ENCODE measurements around the gene RAPGEF1.
"Not testable (repeated sequence)": the region's sequence is repeated elsewhere in the genome, so short reads cannot be mapped to it uniquely, and the experiment has no call there.

The RAPGEF1 gene

DNA sequence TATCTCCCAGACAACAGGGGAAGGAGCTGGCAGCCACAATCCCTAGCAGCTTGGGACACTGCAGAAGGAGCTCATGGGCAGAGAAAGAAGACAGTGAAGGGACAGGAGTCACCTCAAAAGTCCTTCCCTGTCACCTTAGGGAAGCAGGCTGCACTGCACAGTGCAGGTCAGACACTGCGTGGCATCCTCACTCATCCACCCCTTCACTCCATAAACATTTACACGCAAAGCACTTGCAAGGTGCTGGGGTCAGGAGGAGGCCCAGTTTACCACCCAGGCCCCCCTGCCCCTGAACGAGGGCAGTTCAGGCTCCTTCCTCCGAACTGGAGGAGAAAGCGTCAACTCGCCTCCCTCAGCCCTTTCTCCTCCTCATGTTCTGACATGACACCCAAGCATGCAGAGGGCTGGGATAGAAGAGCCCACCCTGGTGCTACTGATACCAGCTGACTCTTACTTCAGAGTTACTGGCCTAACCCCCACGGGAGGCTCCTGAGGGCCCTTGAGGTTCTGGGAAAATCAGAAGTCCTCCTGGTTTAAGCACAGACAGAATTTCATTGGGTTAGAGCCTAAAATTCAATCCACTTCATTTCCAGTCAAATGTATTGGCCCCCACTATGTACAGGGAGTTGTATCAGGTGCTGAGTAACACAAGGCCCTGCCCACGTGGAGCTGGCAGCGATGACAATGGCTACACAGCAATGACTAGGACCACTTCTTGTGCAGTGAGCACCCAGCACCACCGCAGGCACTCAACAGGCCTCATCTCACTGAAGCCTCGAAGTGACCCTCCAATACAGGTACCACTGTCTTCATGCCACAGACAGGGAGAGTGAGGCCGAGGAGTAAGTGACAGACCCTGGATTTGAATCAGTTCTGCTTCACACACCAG, 70.4 kb downstream of the RAPGEF1 start:
- DNase-seq (ENCODE audit: low read depth in 3 of 3) = no peak

- peak; percentile 32 to 60 (median 37) for DNase-seq (ENCODE audit: low read depth in 3 of 3)
Observed at GRCh38 chr9:131668439-131669268, 71.2 kb downstream of the RAPGEF1 start.

DNA sequence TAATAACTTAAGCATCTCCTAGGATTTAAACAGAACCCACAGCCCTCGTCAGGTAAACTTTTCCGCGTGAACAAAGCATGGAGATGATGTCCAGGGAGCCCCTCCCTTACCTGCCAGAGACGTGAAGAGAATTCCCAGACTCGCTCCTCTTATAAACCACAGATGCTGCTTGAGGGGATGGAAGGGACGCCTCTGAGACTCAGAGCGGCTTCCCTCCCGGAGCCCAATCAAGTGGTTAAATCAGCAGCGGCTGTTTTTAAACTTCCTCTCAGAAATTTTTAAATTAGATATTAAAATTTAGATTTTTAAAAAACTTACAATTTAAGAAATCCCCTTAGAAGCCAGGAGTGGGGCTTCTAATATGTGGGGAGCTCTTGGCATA, 71.8 kb downstream of the RAPGEF1 start:
- no peak for DNase-seq (ENCODE audit: low read depth in 3 of 3)

DNA sequence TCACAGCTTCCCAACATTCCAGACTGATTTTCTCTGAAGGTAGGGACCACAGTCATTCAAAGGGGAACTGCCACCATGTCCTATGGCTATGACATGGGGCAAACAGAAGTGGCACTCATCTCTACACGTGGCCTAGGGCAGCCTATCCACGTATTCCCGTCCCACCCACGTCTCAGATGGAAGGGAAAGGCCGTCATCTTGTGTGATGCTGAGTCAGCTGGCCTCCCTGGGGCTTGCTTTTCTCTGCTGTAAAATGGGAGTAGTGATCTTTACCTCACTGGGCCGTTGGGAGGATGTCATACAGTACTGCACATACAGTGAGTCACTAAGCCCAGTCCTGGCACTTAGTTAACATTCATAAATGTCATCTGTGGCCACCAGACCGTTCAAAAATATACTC, 72.3 kb downstream of the RAPGEF1 start:
- peak in 2 of 3 experiments; percentile 30 to 55 for DNase-seq (ENCODE audit: low read depth in 3 of 3)

- DNase-seq (ENCODE audit: low read depth in 3 of 3) = no peak
Observed at GRCh38 chr9:131666774-131667173, 73.1 kb downstream of the RAPGEF1 start.

- DNase-seq (ENCODE audit: low read depth in 3 of 3) = no peak
Observed at GRCh38 chr9:131666029-131666428, 73.8 kb downstream of the RAPGEF1 start.

GRCh38 chr9:131663288-131663687, 76.6 kb downstream of the RAPGEF1 start:
- DNase-seq (ENCODE audit: low read depth in 3 of 3) = no peak

DNA sequence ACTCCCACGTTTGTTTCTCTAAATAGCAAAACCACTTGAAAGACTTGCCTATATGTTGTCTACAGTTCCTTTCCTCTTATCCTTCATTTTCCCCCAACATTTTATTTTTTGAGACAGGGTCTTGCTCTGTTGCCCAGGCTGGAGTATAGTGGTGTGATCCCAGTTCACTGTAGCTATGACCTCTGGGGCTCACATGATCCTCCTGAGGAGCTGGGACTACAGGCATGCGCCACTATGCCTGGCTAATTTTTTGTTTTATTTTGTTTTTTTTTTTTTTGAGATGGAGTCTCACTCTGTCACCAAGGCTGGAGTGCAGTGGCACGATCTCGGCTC, 77.6 kb downstream of the RAPGEF1 start:
- DNase-seq (ENCODE audit: low read depth in 3 of 3) = not testable (repeated sequence)

DNA sequence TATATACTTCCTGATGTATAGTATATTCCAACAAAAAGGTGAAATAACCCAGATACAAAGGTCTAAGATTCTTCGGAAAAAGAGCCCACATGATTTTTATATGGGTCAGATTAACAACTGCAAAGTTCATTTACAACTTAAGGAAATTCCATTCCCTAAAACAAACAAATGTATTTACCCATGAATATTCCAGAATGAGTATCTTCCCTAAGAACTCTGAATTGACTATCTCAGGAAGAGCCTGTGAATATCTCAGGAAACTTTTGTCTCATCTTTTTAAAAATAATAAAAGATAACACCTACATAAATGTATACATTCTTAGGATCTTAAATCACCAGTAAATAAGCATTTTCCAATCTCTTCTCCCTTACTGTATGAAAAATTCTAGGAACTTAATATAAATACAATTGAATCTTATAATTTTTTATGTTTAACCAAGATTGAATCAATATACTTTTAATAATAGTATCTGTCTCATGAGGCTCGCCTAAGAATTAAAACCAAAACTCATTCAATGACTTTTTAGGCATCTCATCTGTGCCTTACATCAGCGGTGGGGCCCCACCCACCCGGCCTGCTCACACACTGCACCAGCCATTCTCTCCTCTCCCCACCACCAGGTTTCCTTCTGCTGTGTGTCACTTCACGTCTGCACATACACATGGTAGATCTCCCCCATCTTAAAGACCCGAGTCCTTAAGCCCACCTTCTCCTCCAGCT, 78.1 kb downstream of the RAPGEF1 start:
- DNase-seq (ENCODE audit: low read depth in 3 of 3) = peak; percentile 44 to 57 (median 55)

DNA sequence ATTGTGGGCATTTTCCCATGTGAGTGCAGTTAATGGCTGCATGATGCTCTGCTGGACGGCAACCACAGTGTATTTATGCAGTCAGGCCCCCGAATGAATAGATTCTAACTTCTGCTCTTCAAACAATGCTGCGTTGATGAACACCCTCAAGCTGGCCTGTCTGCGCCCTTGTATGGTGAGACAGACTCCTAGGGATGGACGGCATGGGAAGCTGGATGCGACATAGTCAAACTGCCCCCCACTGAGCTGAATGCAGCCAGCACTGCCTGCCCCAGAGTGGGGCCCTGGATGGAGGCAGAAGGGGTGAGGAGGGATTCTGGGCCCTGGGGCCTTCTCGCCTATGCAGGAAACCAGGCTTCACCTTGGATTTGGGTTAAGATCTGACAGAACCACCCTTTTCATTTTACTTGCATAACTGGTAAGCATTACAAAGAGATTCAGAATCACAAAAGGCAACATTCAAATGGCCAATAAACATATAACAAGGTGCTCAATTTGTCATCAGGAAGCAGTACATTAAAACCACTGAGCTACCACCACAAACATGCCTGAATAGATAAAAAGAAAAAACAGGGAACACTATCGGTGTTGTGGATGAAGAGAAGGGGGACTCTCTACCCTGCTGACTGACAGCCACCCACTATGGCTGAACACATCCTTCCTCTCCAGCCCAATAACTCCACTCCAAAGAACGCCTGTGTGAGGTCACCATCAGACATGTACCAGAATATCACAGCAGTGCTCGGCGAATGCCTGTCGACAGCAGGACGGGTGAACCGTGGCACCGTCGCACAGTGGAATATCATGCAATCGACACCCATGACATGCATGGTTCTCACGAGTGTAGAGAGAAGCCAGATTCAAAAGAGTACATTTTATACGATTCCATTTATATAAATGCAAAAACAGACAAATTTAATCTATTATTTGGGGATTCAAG, 79.1 kb downstream of the RAPGEF1 start:
- no peak for DNase-seq (ENCODE audit: low read depth in 3 of 3)

DNA sequence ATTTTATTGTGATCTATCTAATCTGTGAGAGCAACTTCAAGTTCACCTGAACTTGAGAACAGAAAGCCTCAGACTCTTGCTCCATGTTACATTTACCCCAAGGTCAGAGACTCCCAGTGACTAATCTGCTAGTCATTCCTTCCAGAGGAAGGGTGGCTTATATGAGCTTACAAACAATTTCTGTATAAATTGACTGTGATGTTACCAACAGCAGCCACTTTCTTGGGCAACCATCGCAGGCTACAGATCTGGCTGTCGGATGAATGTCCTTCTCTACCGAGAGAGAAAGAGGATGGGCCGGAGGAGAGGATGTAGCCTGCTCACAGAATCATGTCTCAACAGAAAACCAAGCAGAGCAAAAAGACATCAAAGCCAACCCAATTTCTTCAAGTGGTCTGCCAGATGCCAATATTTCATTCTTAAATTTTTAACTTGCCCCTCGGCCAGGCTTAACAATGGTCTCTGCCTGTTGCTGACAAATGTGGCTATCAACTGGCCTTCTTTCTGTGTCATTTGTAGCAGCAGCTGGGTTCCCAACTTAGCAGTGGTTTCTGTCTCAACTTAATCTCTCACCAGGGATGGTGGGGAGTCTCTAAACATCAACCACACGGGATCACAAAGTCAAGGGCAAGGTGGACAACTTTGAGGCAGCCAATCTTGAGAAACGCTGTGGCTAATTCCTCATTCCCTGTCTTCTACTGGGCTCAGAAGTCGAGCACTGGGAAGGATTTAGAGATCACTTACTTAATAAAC, 81.3 kb downstream of the RAPGEF1 start:
- no peak for DNase-seq (ENCODE audit: low read depth in 3 of 3)

GRCh38 chr9:131657940-131658339, 81.9 kb downstream of the RAPGEF1 start:
- DNase-seq (ENCODE audit: low read depth in 3 of 3) = no peak

- DNase-seq (ENCODE audit: low read depth in 3 of 3) = no peak
Observed at GRCh38 chr9:131657456-131657855, 82.4 kb downstream of the RAPGEF1 start.

- no peak for DNase-seq (ENCODE audit: low read depth in 3 of 3)
Observed at GRCh38 chr9:131657037-131657377, 82.9 kb downstream of the RAPGEF1 start.

DNA sequence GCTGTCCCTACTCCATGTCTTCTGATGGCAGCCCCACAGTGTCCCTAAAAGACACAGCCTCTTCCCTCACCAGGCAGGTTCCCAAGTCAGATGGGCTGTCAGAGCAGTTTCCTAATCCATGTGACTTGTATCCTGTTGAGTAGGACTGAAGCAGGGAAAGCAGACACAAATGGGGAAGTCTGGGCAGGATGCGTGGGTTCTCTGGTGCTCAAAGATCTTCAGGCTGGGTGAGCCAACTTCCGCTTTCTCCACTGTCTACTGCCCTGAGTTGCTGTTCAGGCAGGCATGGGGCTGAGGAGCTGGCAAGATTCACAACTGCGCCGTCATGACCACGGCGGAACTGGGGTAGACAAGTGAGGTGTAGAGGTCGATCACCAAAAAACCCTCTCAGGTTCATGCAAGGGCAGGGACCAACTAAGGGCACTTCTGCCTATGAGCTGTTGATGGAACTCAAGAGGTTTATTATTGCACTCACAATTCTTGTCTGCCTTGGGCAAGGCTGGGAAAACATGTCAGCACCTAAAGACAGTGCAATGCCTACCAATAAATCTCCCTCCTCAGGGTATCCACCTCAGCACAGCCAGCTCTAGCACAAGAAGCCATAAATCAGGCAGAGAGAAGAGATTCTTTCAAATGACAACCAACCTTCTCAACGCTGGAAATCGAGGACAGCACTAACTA, 83.4 kb downstream of the RAPGEF1 start:
- DNase-seq (ENCODE audit: low read depth in 3 of 3) = peak in 2 of 3 experiments; percentile 43 to 62

GRCh38 chr9:131654369-131654768, 85.5 kb downstream of the RAPGEF1 start:
- not testable (repeated sequence) for DNase-seq (ENCODE audit: low read depth in 3 of 3)

GRCh38 chr9:131651599-131651998, 88.3 kb downstream of the RAPGEF1 start:
- no peak for DNase-seq (ENCODE audit: low read depth in 3 of 3)

DNA sequence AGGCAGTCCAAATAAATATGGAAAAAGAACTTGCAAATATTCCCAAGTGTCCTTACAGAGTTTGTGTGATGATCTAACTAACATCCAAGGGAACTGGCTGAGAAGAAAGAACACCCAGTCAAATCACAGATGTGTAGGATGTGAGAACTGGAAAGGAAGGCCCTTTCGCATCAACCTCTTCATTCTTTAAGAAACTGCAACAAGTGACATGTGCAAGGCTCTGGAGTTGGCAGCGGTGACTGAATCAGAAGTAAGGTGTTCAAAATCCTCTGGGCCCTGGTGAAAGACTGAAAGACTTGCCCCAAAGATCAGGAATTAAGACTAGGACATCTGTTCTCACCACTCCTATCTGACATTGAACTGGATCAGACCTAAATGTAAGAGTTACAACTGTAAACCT, 88.7 kb downstream of the RAPGEF1 start:
- no peak for DNase-seq (ENCODE audit: low read depth in 3 of 3)

DNA sequence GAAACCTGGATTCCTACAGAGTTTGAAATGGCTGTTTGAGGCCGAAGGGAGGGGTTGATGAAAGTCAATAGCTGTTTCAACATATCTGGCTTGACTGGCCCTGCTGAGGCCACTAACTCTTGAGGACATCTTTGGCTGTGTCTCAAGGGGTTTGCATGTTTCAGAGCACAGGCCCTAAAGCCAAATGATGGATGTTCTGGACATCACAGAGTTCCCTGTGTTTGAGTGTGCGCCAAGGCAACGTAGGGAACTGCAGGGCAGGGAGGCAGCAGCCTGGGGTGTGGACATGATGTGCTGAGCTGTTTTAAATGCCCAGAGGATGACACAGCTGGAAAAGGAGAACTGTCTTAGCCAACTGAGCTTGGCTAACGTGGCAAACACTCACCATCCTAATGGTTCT, 89.6 kb downstream of the RAPGEF1 start:
- DNase-seq (ENCODE audit: low read depth in 3 of 3) = no peak

GRCh38 chr9:131649646-131650045, 90.2 kb downstream of the RAPGEF1 start:
- DNase-seq (ENCODE audit: low read depth in 3 of 3) = no peak
